Left hindlimb (tissue), 1 donor: ENCODE measurements around the gene KRT72.

ENCODE experiments used
- DNase-seq: peaks from one replicate; pipeline ENCODE4 v3.0.0-alpha.2; 2018

KRT72 gene

GRCh38 chr12:52629281-52630007 lies 28.2 kb upstream of the KRT72 start:
- DNase-seq: no peak

DNA sequence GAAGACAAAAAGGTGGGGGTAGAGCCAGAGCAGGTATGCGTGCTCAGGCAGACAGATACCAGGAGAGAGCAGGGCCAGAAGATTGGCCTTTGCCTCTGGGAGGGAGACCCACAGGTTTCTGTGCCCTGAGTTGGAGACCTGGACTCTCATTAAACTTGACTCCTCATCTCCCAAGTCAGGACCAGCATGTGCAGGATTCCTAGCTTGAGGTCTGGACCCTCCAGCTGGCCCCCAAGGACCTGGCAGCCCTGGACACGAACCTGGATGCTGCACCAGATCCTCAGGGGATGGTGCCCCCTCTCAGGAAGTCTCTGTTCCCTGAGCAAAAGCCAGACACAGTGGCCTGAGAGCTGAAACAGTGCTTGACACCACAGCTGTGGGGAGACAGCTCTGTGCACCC lies 27.6 kb upstream of the KRT72 start:
- DNase-seq: no peak

- no peak for DNase-seq
Measured at GRCh38 chr12:52628111-52628507, 26.8 kb upstream of the KRT72 start.

DNA sequence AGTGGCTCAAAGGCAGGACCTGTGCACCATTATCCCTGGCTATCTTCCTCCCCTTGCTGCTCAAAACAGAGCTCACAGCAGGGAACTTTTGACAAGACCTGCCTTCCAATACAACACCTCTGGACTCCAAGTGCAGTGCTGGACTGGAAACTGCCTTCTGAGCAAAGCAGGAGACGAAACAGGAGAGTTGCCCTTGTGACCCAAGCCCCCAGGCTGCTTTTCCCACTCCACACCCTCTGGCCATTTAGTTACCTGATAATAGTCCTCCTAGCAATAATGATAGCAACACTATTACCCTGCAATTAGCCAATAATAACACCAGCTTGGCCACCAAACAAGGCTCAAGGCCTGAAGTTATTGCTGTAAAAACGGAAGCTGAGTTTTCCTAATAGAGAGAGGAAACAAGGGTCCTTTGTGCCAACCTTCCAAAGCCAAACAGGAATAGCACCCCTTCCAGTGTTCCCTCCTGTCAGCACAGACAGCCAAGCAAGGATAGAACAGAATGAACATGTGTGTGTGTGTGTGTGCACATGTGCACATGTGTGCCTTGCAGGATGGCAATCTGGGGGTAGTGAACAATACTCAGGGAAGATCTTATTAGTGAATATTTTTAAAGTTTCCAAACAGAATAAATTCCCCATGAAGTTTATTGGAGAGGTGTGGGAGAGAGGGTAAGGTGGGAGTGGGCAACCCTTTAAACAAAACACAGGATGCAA lies 26.3 kb upstream of the KRT72 start:
- no peak for DNase-seq

GRCh38 chr12:52622349-52622748 lies 21.1 kb upstream of the KRT72 start:
- DNase-seq: no peak

- no peak for DNase-seq
Measured at GRCh38 chr12:52618866-52619265, 17.6 kb upstream of the KRT72 start.

DNA sequence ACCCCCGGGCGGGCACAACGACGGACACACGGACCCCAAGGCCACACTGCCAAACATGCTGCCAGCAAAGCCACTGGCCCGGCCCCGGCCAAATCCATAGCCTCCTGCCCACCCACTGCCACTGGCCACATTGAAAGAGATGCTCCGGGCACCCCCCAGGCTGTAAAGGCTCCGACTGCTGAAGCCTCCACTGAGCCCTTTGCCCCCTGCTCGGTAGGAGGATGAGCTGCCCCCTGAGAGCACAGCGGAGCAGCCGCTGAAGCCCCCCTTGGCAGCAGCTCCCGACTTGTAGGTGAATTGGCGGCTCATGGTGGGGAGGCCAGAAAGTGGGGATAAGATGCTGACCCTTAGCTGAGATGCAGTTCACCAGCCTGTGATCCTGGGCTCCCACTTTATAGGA lies 17.0 kb upstream of the KRT72 start, which contains the start of gene KRT73:
Gene KRT73 (minus strand): TSS at position 344 of the 400 bp plus-strand sequence. CDS start 35 bp downstream, at position 309.
- DNase-seq: no peak

- DNase-seq: no peak
Measured at GRCh38 chr12:52617403-52617785, 16.1 kb upstream of the KRT72 start.

- no peak for DNase-seq
Measured at GRCh38 chr12:52616680-52617402, 15.6 kb upstream of the KRT72 start.

DNA sequence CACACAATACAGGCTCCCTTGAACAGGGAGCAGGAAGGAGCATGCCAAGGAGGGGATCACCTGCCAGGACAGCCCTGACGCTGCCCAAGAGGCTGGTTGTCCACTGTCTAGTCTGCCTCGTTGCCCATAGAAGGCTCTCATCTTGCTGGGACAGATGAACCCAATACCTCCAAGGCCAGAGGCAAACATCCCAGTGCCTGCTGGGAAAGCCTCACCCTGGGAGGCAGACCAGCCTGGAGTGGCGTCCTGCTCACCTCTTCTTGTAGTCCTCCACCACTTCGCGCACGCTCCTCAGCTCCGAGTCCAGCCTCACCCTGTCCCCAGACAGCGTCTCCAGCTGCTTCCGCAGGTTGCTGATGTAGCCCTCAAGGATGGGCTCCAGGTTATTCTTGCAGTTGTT lies 14.6 kb upstream of the KRT72 start:
- no peak for DNase-seq

DNA sequence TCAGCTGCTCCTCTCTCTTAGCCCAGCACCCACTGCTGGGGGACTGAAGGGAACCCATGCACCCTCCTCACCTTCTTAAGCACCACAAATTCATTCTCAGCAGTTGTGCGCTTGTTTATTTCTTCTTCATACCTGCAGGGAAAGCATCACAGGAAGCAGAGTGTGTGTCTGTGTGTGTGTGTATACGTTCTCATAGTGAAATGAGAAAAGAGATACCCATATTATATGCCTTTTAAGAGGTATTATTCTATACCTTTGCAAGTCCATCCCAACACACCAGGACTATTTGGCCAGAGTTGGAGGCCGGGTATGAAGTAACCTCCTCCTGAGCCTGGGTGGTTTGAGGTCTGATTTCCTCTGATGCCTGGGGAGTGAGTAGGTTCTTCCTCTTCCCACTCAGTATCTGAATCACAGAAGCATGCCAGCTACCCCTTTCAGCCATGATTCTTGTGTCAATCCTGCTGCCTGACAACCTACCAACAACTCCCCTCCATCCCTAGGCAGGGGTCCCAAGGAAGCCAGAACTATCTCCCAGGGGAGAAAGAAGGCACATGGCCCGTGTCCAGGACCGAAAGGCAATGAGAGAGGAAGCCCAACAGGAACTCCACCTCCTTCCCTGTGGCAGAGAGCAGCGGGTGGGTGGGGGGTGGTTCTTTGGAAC lies 14.1 kb upstream of the KRT72 start:
- no peak for DNase-seq

DNA sequence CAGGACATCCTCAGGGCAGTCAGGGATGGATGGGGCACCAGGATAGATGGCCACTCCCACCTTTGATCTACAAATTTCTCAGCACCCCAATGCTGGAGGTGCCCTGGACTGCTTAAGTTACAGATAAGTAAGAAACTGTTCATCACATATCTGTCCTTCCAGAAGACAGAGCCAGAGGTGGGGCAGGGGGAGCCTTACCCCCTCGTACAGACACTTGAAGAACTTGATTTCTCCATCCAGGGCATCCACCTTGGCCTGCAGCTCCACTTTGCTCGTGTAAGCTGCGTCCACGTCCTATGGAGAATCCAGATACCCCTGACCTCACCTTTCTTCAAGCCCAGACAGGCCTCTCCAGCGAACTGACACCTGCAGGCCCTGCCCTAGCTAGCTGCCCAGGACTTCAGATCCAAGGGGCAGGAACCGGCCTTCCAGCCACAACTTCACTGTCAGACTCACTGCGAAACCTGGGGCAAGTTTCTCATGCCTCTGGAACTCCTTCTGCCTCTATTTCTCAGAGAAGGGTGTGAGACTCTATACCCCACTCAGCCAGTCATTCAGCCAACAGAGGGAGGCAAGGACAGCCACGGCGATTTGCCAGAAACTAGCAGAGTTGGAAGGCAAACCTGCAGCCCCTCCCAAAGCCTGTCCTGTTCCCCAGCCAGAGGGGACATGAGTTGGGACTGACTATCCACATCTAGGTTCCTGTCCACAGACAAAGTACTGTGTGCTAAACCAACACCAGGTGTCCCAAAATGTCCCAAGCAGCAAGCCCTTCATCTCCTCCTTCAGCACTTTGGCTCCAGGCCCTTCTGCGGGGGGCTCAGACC lies 13.3 kb upstream of the KRT72 start:
- DNase-seq: no peak

DNA sequence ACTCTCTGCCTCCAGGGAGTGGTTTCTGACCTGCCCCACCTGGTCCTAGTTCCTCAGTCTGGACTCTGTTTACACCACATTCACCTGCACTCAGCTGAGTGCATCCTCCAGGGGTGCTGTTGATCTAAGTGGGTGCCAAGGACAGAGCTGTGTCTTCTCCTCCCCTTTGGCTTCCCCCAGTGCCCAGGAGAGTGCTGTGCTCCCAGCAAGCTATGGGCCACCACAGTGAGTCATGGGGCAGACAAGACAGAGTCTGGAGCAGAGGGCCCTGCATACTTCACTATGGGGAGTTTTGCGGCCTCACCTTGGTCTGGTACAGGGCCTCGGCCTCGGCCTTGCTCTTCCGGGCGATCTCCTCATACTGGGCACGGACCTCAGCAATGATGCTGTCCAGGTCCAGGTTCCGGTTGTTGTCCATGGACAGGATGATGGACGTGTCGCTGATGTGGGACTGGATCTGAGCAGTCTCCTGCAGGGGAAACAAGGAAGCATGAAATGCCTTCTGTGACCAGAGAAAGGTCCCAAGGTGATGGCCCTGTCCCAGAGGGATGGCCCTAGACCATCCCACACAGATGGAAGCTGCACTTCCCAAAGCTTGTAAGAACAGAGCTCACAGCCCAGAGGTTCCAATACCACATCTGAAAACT lies 12.2 kb upstream of the KRT72 start:
- no peak for DNase-seq

- DNase-seq: no peak
Measured at GRCh38 chr12:52612431-52613383, 11.4 kb upstream of the KRT72 start.

DNA sequence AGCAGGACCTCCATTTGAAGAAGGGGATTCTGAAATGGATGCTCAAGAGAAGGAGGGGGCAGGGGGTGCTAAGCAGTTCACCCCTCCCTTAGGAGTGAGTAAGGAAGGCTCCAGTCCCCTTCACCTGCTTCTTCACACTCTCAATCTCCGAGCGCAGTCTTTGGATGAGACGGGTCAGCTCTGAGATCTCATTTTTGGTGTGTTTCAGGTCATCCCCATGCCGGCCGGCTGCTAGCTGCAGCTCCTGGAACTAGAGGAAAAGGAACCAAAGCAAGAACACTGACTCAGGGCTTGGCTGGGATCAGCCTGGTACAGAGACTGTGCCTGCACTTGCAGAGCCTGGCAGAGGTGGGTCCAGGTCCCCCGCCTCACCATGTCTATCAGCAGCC lies 9.8 kb upstream of the KRT72 start:
- DNase-seq: no peak

DNA sequence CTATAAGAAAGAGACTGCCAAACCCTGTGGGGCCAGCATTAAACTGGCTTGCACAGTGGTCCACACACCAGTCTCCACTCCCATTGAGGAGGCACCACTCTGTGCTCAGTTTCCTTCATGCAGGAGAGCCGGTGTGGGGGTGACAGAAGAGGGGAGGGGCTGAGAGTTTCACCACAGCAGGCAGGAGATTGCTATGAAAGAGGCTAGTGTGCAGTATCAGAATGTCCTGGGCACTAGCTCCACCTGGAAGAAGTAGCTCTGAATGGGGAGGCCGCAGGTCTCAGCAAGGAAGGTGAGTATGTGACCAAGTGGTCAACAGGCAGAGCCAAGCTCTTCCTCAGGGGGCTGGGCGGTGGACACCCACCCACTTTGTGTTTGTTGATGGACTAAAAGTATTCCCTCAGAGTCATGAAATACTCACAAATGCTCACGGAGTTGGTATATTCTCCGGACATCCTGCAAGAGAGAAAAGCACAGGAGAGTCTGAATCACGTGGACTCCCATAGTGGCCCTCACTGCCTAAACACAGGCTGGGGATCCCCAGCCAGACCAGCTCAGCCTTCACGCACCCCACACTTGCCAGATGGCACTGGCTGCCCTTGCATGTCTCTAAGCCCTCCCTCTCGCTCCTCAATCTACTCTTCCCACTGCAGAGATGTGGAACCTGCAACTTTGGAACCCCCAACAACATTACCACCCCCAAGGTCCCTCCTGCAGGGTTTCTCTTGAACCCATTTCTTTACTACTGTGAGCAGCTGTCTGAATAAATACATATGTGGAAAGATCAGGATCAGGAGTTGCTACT lies 7.8 kb upstream of the KRT72 start:
- no peak for DNase-seq

GRCh38 chr12:52608161-52608560 lies 6.9 kb upstream of the KRT72 start:
- no peak for DNase-seq

DNA sequence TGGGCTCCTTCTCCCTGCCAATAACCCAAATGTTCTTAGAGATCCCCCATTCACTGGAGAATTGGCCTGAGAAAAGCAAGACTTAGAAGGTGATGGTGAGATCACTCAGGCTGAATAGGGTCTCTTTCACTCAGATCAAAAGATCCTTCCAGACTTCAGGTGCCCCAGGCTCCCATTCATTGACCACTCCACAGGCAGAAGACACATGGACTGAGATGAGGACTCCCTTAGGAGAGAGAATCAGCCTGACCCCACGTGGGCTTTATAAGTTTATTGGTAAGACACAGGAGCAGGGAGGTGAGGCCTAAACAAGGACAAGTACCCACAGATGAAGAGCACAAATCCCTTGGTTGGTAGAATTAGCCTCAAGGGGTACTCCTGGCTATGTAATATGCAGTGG lies 6.1 kb upstream of the KRT72 start:
- DNase-seq: no peak

DNA sequence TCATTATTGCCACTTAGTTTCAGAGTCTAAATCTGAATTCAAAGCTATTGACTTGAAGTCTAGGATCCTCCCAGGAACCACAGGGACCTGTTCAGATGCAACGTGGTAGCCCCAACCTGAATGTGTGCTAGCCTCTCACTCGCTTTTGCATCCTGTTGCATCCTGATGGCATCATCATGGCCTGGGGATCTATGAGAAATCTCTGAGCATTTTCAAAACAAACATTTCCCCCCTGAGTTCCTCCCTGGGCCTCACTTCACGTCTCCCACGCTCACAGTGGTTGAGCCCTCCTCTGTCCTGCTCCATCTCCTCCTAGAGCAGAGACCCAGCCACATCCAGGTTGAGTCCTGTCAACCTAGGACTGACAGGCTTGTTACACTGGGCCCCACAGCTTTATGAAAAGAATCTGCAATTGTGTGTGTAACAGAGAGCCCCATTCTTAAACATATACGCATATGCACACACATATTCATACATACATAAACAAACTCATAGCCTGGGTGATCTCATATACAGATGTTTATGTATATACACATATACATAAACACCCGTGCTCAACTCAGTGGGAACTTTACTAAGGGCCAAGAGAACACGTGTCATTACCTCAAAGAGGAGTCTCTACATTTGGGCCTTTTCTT lies 5.4 kb upstream of the KRT72 start:
- no peak for DNase-seq
